GM23338 (cell line): ENCODE measurements around the gene GIMAP2. TPM values are rescaled to one million over a fixed set of nuclear protein-coding genes. Genes with fewer than 3 reads are reported as not detected.

ENCODE experiments used
- ATAC-seq: fragments of 200-7000 bp; cut with Tn5 transposase; 3 replicates; pipeline ENCODE4 v1.9.1; 2020
- DNase-seq: peaks from one replicate; pipeline ENCODE4 v3.0.0-alpha.2; 2015; ENCODE audit warnings: low spot score
- H2AFZ ChIP-seq: fragments of 200-600 bp; sonication (generic); 2 replicates; pipeline ENCODE4 v1.8.0; 2016; ENCODE audit warnings: antibody characterized with exemption, mild to moderate bottlenecking, moderate library complexity
- H3F3A ChIP-seq: fragments of 200-600 bp; sonication (generic); replicated peaks from 2 replicates; pipeline ENCODE4 v1.8.0; 2017; ENCODE audit warnings: antibody characterized with exemption, mixed run types, low read depth
- H3K27ac ChIP-seq: fragments of 200-600 bp; sonication (generic); 2 replicates; pipeline ENCODE4 v1.6.1; 2016; ENCODE audit warnings: low read depth
- H3K27me3 ChIP-seq: fragments of 200-600 bp; sonication (generic); 2 replicates; pipeline ENCODE4 v1.8.0; 2016; ENCODE audit warnings: mild to moderate bottlenecking, mixed run types, moderate library complexity; ENCODE audit not compliant: insufficient read depth
- H3K36me3 ChIP-seq: fragments of 200-600 bp; sonication (generic); 2 replicates; pipeline ENCODE4 v1.8.0; 2016; ENCODE audit warnings: mild to moderate bottlenecking; ENCODE audit not compliant: insufficient read depth
- H3K4me1 ChIP-seq: fragments of 200-600 bp; sonication (generic); 2 replicates; pipeline ENCODE4 v1.8.0; 2016; ENCODE audit warnings: mild to moderate bottlenecking, moderate library complexity; ENCODE audit not compliant: insufficient read depth
- H3K4me2 ChIP-seq: fragments of 200-600 bp; sonication (generic); 2 replicates; pipeline ENCODE4 v1.7.1; 2017; ENCODE audit warnings: mixed run types
- H3K4me3 ChIP-seq: fragments of 200-600 bp; sonication (generic); 2 replicates; pipeline ENCODE4 v1.6.1; 2016; ENCODE audit warnings: mixed run types
- H3K79me2 ChIP-seq: fragments of 200-600 bp; sonication (generic); replicated peaks from 2 replicates; pipeline ENCODE4 v1.8.0; 2017; ENCODE audit warnings: mild to moderate bottlenecking; ENCODE audit not compliant: insufficient read depth
- H3K9me2 ChIP-seq: fragments of 200-600 bp; sonication (generic); 2 replicates; pipeline ENCODE4 v1.8.0; 2017; ENCODE audit not compliant: insufficient read depth
- H4K20me1 ChIP-seq: fragments of 200-600 bp; sonication (generic); replicated peaks from 2 replicates; pipeline ENCODE4 v1.8.0; 2017; ENCODE audit warnings: mild to moderate bottlenecking; ENCODE audit not compliant: insufficient read depth
- H3K27ac Mint-ChIP-seq: 2 replicates; pipeline ENCODE4 v1.8.0; 2020; ENCODE audit warnings: inconsistent platforms, mild to moderate bottlenecking, moderate library complexity, mixed read lengths
- H3K27me3 Mint-ChIP-seq: 3 replicates; pipeline ENCODE4 v1.8.0; 2022; ENCODE audit warnings: low read depth, mild to moderate bottlenecking, moderate library complexity, mixed read lengths, inconsistent platforms; ENCODE audit not compliant: insufficient read depth, poor library complexity
- H3K36me3 Mint-ChIP-seq: 3 replicates; pipeline ENCODE4 v1.8.0; 2021; ENCODE audit warnings: low read depth, mild to moderate bottlenecking, inconsistent platforms, moderate library complexity, mixed read lengths
- H3K4me1 Mint-ChIP-seq: 3 replicates; pipeline ENCODE4 v1.8.0; 2020; ENCODE audit warnings: mild to moderate bottlenecking, inconsistent platforms, mixed read lengths
- H3K4me3 Mint-ChIP-seq: 3 replicates; pipeline ENCODE4 v1.8.0; 2021; ENCODE audit warnings: moderate library complexity, mild to moderate bottlenecking, inconsistent platforms, mixed read lengths
- H3K9me3 Mint-ChIP-seq: 3 replicates; pipeline ENCODE4 v1.8.0; 2020; ENCODE audit warnings: moderate library complexity, mild to moderate bottlenecking, inconsistent platforms, mixed read lengths
- CREB1 ChIP-seq: fragments of 250-450 bp; sonication (Bioruptor Pico); IDR thresholded peaks from 2 replicates; pipeline ENCODE4 v1.5.0; 2020; ENCODE audit warnings: low read depth, mild to moderate bottlenecking, moderate library complexity
- ETS1 ChIP-seq: IDR thresholded peaks from 2 replicates; pipeline ENCODE4 v1.6.1; 2016; ENCODE audit warnings: antibody characterized with exemption
- EZH2 ChIP-seq: fragments of 200-600 bp; sonication (generic); IDR thresholded peaks from one replicate; pipeline ENCODE4 v1.8.0; 2017; ENCODE audit warnings: antibody characterized with exemption, mild to moderate bottlenecking, low read depth; ENCODE audit not compliant: unreplicated experiment
- EZH2phosphoT487 ChIP-seq: fragments of 200-600 bp; sonication (generic); IDR thresholded peaks from one replicate; pipeline ENCODE4 v1.8.1; 2018; ENCODE audit warnings: antibody characterized with exemption; ENCODE audit not compliant: unreplicated experiment
- JUNB ChIP-seq: IDR thresholded peaks from one replicate; pipeline ENCODE4 v1.6.1; 2016; ENCODE audit warnings: antibody characterized with exemption; ENCODE audit not compliant: unreplicated experiment
- NANOG ChIP-seq: IDR thresholded peaks from 2 replicates; pipeline ENCODE4 v1.6.1; 2016; ENCODE audit warnings: antibody characterized with exemption, borderline replicate concordance
- POLR2AphosphoS5 ChIP-seq: IDR thresholded peaks from 2 replicates; pipeline ENCODE4 v1.6.1; 2016; ENCODE audit warnings: antibody characterized with exemption, low read depth
- REST ChIP-seq: IDR thresholded peaks from one replicate; pipeline ENCODE4 v1.6.1; 2018; ENCODE audit warnings: antibody characterized with exemption; ENCODE audit not compliant: unreplicated experiment
- STAT1 ChIP-seq: IDR thresholded peaks from one replicate; pipeline ENCODE4 v1.6.1; 2016; ENCODE audit warnings: antibody characterized with exemption; ENCODE audit not compliant: unreplicated experiment
- ZNF114 ChIP-seq: fragments of 250-450 bp; sonication (Bioruptor Pico); IDR thresholded peaks from 2 replicates; pipeline ENCODE4 v1.5.0; 2020; ENCODE audit warnings: mild to moderate bottlenecking, moderate library complexity
- polyA plus RNA-seq: library from polyadenylated mRNA; unstranded; fragments of >200 nt; fragmentation: Nextera tagmentation; extraction: Ambion mirVana; gene quantifications from 2 replicates; pipeline ENCODE4 v1.2.1, GENCODE V29; 2016
- total RNA-seq: library from RNA; depleted of rRNA; stranded (reverse); fragments of >200 nt; shearing (Covaris generic); gene quantifications from 2 replicates; pipeline ENCODE4 v1.2.3, GENCODE V29; 2014
- TF ChIP-seq, protein P1 (sequence below), 2 experiments: fragments of 200-600 bp in 1 of 2; sonication (generic) in 1 of 2; conservative IDR thresholded peaks; 2 replicates each; pipeline versions ENCODE4 v1.5.1 to v1.6.1; 2016 to 2017; ENCODE audit warnings: antibody characterized with exemption in 2 of 2, low read depth in 2 of 2, mild to moderate bottlenecking in 2 of 2, moderate library complexity in 1 of 2

GIMAP2 gene
- total and polyA plus RNA-seq, 2 experiments from 2014 or later: not detected

GRCh38 chr7:150665089-150665748, 20.3 kb upstream of the GIMAP2 start:
- Histone ChIP-seq H3K9me2 (no peaks in the 10 kb centered on the region), H3F3A (no peaks in the 10 kb centered on the region), H3K36me3 (no peaks in the 10 kb centered on the region), H2AFZ (no peak overlapping the region), H3K4me3 (no peak overlapping the region), H3K4me2 (no peak overlapping the region), H4K20me1 (no peaks in the 10 kb centered on the region), H3K27me3 (no peaks in the 10 kb centered on the region), H3K27ac (no peak overlapping the region), H3K4me1 (no peaks in the 10 kb centered on the region), H3K79me2 (no peaks in the 10 kb centered on the region)
- no peaks in the 10 kb centered on the region for H3K36me3 Mint-ChIP-seq
- H3K4me3 Mint-ChIP-seq: no peak overlapping the region
- H3K27me3 Mint-ChIP-seq: peaks cover 3% of the 10 kb centered on the region
- no peaks in the 10 kb centered on the region; the same call in 2 of the 3 replicates for H3K9me3 Mint-ChIP-seq
- DNase-seq: no peak
- TF ChIP-seq ETS1: no peak
- TF ChIP-seq REST: no peak
- TF ChIP-seq, protein P1, sequence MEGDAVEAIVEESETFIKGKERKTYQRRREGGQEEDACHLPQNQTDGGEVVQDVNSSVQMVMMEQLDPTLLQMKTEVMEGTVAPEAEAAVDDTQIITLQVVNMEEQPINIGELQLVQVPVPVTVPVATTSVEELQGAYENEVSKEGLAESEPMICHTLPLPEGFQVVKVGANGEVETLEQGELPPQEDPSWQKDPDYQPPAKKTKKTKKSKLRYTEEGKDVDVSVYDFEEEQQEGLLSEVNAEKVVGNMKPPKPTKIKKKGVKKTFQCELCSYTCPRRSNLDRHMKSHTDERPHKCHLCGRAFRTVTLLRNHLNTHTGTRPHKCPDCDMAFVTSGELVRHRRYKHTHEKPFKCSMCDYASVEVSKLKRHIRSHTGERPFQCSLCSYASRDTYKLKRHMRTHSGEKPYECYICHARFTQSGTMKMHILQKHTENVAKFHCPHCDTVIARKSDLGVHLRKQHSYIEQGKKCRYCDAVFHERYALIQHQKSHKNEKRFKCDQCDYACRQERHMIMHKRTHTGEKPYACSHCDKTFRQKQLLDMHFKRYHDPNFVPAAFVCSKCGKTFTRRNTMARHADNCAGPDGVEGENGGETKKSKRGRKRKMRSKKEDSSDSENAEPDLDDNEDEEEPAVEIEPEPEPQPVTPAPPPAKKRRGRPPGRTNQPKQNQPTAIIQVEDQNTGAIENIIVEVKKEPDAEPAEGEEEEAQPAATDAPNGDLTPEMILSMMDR (conservative IDR thresholded peaks at IDR 0.05; ENCODE audit: low read depth in 2 of 2): no peak
- TF ChIP-seq POLR2AphosphoS5: no peak
- TF ChIP-seq EZH2phosphoT487: no peak
- TF ChIP-seq JUNB: no peak
- no peak for TF ChIP-seq ZNF114 (CRISPR knock-in tag)
- no peaks in the 10 kb centered on the region for H3K4me1 Mint-ChIP-seq
- H3K27ac Mint-ChIP-seq: no peak overlapping the region
- no peak for ATAC-seq

DNA sequence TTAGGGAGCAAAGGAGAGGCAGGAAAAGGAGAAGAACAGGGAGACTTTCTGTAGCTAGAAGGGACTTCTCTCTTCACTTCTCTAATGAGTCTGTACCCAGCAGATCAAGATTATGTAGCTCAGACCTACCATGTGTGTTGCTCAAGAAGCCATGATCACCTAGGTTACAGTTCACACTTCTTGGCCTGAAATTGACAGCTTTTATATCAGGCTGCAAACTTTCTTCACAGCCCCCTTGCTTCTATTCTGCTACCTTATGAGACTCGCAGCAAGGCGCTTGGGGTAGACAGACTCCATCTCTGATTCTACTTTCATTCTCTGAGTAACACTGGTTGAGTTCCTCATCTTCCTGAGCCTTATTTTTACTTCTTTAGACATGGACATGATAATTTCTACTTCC, 19.6 kb upstream of the GIMAP2 start:
- Histone ChIP-seq H3K9me2 (no peaks in the 10 kb centered on the region), H3K4me2 (no peak overlapping the region), H4K20me1 (no peaks in the 10 kb centered on the region), H3K27ac (no peak overlapping the region), H3K4me1 (no peaks in the 10 kb centered on the region), H3F3A (no peaks in the 10 kb centered on the region), H3K79me2 (no peaks in the 10 kb centered on the region), H2AFZ (no peak overlapping the region), H3K27me3 (no peaks in the 10 kb centered on the region), H3K4me3 (no peak overlapping the region), H3K36me3 (no peaks in the 10 kb centered on the region)
- Mint-ChIP-seq H3K36me3 (no peaks in the 10 kb centered on the region), H3K9me3 (no peaks in the 10 kb centered on the region; the same call in 2 of the 3 replicates), H3K27ac (no peak overlapping the region), H3K27me3 (peaks cover 3% of the 10 kb centered on the region), H3K4me3 (no peak overlapping the region), H3K4me1 (no peaks in the 10 kb centered on the region)
- ATAC-seq: no peak
- no peak for DNase-seq
- TF ChIP-seq CREB1 (no peak), POLR2AphosphoS5 (no peak), ETS1 (no peak), EZH2phosphoT487 (no peak), NANOG (no peak), EZH2 (no peak), STAT1 (no peak), ZNF114 (CRISPR knock-in tag) (no peak), JUNB (no peak)
